GM23338 (cell line): ENCODE data around the gene GGA1. TPM values are rescaled to one million over a fixed set of nuclear protein-coding genes. Genes with fewer than 3 reads are reported as not detected.

Source experiments
- ATAC-seq: fragments of 200-7000 bp; cut with Tn5 transposase; 3 replicates; pipeline ENCODE4 v1.9.1; 2020
- DNase-seq: peaks from one replicate; pipeline ENCODE4 v3.0.0-alpha.2; 2015; ENCODE audit warnings: low spot score
- H2AFZ ChIP-seq: fragments of 200-600 bp; sonication (generic); 2 replicates; pipeline ENCODE4 v1.8.0; 2016; ENCODE audit warnings: antibody characterized with exemption, mild to moderate bottlenecking, moderate library complexity
- H3F3A ChIP-seq: fragments of 200-600 bp; sonication (generic); replicated peaks from 2 replicates; pipeline ENCODE4 v1.8.0; 2017; ENCODE audit warnings: antibody characterized with exemption, mixed run types, low read depth
- H3K27ac ChIP-seq: fragments of 200-600 bp; sonication (generic); 2 replicates; pipeline ENCODE4 v1.6.1; 2016; ENCODE audit warnings: low read depth
- H3K27me3 ChIP-seq: fragments of 200-600 bp; sonication (generic); 2 replicates; pipeline ENCODE4 v1.8.0; 2016; ENCODE audit warnings: mild to moderate bottlenecking, mixed run types, moderate library complexity; ENCODE audit not compliant: insufficient read depth
- H3K36me3 ChIP-seq: fragments of 200-600 bp; sonication (generic); 2 replicates; pipeline ENCODE4 v1.8.0; 2016; ENCODE audit warnings: mild to moderate bottlenecking; ENCODE audit not compliant: insufficient read depth
- H3K4me1 ChIP-seq: fragments of 200-600 bp; sonication (generic); 2 replicates; pipeline ENCODE4 v1.8.0; 2016; ENCODE audit warnings: mild to moderate bottlenecking, moderate library complexity; ENCODE audit not compliant: insufficient read depth
- H3K4me2 ChIP-seq: fragments of 200-600 bp; sonication (generic); 2 replicates; pipeline ENCODE4 v1.7.1; 2017; ENCODE audit warnings: mixed run types
- H3K4me3 ChIP-seq: fragments of 200-600 bp; sonication (generic); 2 replicates; pipeline ENCODE4 v1.6.1; 2016; ENCODE audit warnings: mixed run types
- H3K79me2 ChIP-seq: fragments of 200-600 bp; sonication (generic); replicated peaks from 2 replicates; pipeline ENCODE4 v1.8.0; 2017; ENCODE audit warnings: mild to moderate bottlenecking; ENCODE audit not compliant: insufficient read depth
- H3K9me2 ChIP-seq: fragments of 200-600 bp; sonication (generic); 2 replicates; pipeline ENCODE4 v1.8.0; 2017; ENCODE audit not compliant: insufficient read depth
- H4K20me1 ChIP-seq: fragments of 200-600 bp; sonication (generic); replicated peaks from 2 replicates; pipeline ENCODE4 v1.8.0; 2017; ENCODE audit warnings: mild to moderate bottlenecking; ENCODE audit not compliant: insufficient read depth
- H3K27ac Mint-ChIP-seq: 2 replicates; pipeline ENCODE4 v1.8.0; 2020; ENCODE audit warnings: inconsistent platforms, mild to moderate bottlenecking, moderate library complexity, mixed read lengths
- H3K27me3 Mint-ChIP-seq: 3 replicates; pipeline ENCODE4 v1.8.0; 2022; ENCODE audit warnings: low read depth, mild to moderate bottlenecking, moderate library complexity, mixed read lengths, inconsistent platforms; ENCODE audit not compliant: insufficient read depth, poor library complexity
- H3K36me3 Mint-ChIP-seq: 3 replicates; pipeline ENCODE4 v1.8.0; 2021; ENCODE audit warnings: low read depth, mild to moderate bottlenecking, inconsistent platforms, moderate library complexity, mixed read lengths
- H3K4me1 Mint-ChIP-seq: 3 replicates; pipeline ENCODE4 v1.8.0; 2020; ENCODE audit warnings: mild to moderate bottlenecking, inconsistent platforms, mixed read lengths
- H3K4me3 Mint-ChIP-seq: 3 replicates; pipeline ENCODE4 v1.8.0; 2021; ENCODE audit warnings: moderate library complexity, mild to moderate bottlenecking, inconsistent platforms, mixed read lengths
- H3K9me3 Mint-ChIP-seq: 3 replicates; pipeline ENCODE4 v1.8.0; 2020; ENCODE audit warnings: moderate library complexity, mild to moderate bottlenecking, inconsistent platforms, mixed read lengths
- CREB1 ChIP-seq: fragments of 250-450 bp; sonication (Bioruptor Pico); IDR thresholded peaks from 2 replicates; pipeline ENCODE4 v1.5.0; 2020; ENCODE audit warnings: low read depth, mild to moderate bottlenecking, moderate library complexity
- CTCF ChIP-seq, 2 experiments: fragments of 200-600 bp in 1 of 2; sonication (generic) in 1 of 2; conservative IDR thresholded peaks; 2 replicates each; pipeline versions ENCODE4 v1.5.1 to v1.6.1; 2016 to 2017; ENCODE audit warnings: antibody characterized with exemption in 2 of 2, low read depth in 2 of 2, mild to moderate bottlenecking in 2 of 2, moderate library complexity in 1 of 2
- ETS1 ChIP-seq: IDR thresholded peaks from 2 replicates; pipeline ENCODE4 v1.6.1; 2016; ENCODE audit warnings: antibody characterized with exemption
- EZH2 ChIP-seq: fragments of 200-600 bp; sonication (generic); IDR thresholded peaks from one replicate; pipeline ENCODE4 v1.8.0; 2017; ENCODE audit warnings: antibody characterized with exemption, mild to moderate bottlenecking, low read depth; ENCODE audit not compliant: unreplicated experiment
- EZH2phosphoT487 ChIP-seq: fragments of 200-600 bp; sonication (generic); IDR thresholded peaks from one replicate; pipeline ENCODE4 v1.8.1; 2018; ENCODE audit warnings: antibody characterized with exemption; ENCODE audit not compliant: unreplicated experiment
- JUNB ChIP-seq: IDR thresholded peaks from one replicate; pipeline ENCODE4 v1.6.1; 2016; ENCODE audit warnings: antibody characterized with exemption; ENCODE audit not compliant: unreplicated experiment
- NANOG ChIP-seq: IDR thresholded peaks from 2 replicates; pipeline ENCODE4 v1.6.1; 2016; ENCODE audit warnings: antibody characterized with exemption, borderline replicate concordance
- POLR2AphosphoS5 ChIP-seq: IDR thresholded peaks from 2 replicates; pipeline ENCODE4 v1.6.1; 2016; ENCODE audit warnings: antibody characterized with exemption, low read depth
- REST ChIP-seq: IDR thresholded peaks from one replicate; pipeline ENCODE4 v1.6.1; 2018; ENCODE audit warnings: antibody characterized with exemption; ENCODE audit not compliant: unreplicated experiment
- STAT1 ChIP-seq: IDR thresholded peaks from one replicate; pipeline ENCODE4 v1.6.1; 2016; ENCODE audit warnings: antibody characterized with exemption; ENCODE audit not compliant: unreplicated experiment
- ZNF114 ChIP-seq: fragments of 250-450 bp; sonication (Bioruptor Pico); IDR thresholded peaks from 2 replicates; pipeline ENCODE4 v1.5.0; 2020; ENCODE audit warnings: mild to moderate bottlenecking, moderate library complexity
- ZNF331 ChIP-seq: fragments of 250-450 bp; sonication (Bioruptor Pico); IDR thresholded peaks from 2 replicates; pipeline ENCODE4 v1.5.0; 2020; ENCODE audit warnings: low read depth, mild to moderate bottlenecking, moderate library complexity
- ZNF462 ChIP-seq: fragments of 250-450 bp; sonication (Bioruptor Pico); IDR thresholded peaks from 2 replicates; pipeline ENCODE4 v1.5.0; 2020; ENCODE audit warnings: mild to moderate bottlenecking, moderate library complexity
- polyA plus RNA-seq: library from polyadenylated mRNA; unstranded; fragments of >200 nt; fragmentation: Nextera tagmentation; extraction: Ambion mirVana; gene quantifications from 2 replicates; pipeline ENCODE4 v1.2.1, GENCODE V29; 2016
- total RNA-seq: library from RNA; depleted of rRNA; stranded (reverse); fragments of >200 nt; shearing (Covaris generic); gene quantifications from 2 replicates; pipeline ENCODE4 v1.2.3, GENCODE V29; 2014

GGA1 gene
- total and polyA plus RNA-seq, 2 experiments from 2014 or later: 36.9 to 57.1 TPM

- H3K4me3 Mint-ChIP-seq: no peak overlapping the region
- Histone ChIP-seq H4K20me1 (no peaks in the 10 kb centered on the region), H3F3A (peaks cover 12% of the 10 kb centered on the region; the same call in 1 of the 2 replicates), H3K27me3 (no peaks in the 10 kb centered on the region), H3K9me2 (no peaks in the 10 kb centered on the region), H3K36me3 (no peaks in the 10 kb centered on the region), H3K79me2 (peaks cover 7% of the 10 kb centered on the region; the same call in 1 of the 2 replicates), H3K27ac (no peak overlapping the region), H2AFZ (no peak overlapping the region), H3K4me1 (peaks cover 26% of the 10 kb centered on the region), H3K4me3 (no peak overlapping the region), H3K4me2 (no peak overlapping the region)
- ATAC-seq (no peak), DNase-seq (no peak)
- H3K4me1 Mint-ChIP-seq: peaks cover 40% of the 10 kb centered on the region
- H3K27ac Mint-ChIP-seq: no peak overlapping the region
- peaks cover 10% of the 10 kb centered on the region for H3K27me3 Mint-ChIP-seq
- TF ChIP-seq STAT1: no peak
- TF ChIP-seq CREB1 (CRISPR knock-in tag): no peak
- TF ChIP-seq NANOG: no peak
- no peak for TF ChIP-seq ZNF462 (CRISPR knock-in tag)
- TF ChIP-seq ETS1: no peak
- no peak for TF ChIP-seq POLR2AphosphoS5
- TF ChIP-seq ZNF331 (CRISPR knock-in tag): no peak
- TF ChIP-seq CTCF (conservative IDR thresholded peaks at IDR 0.05; ENCODE audit: low read depth in 2 of 2): no peak
- TF ChIP-seq EZH2phosphoT487: no peak
- TF ChIP-seq JUNB: no peak
- TF ChIP-seq REST: no peak
- no peak for TF ChIP-seq ZNF114
- no peak for TF ChIP-seq EZH2
- H3K9me3 Mint-ChIP-seq: no peaks in the 10 kb centered on the region
- peaks cover 8% of the 10 kb centered on the region for H3K36me3 Mint-ChIP-seq
Observed at GRCh38 chr22:37568448-37569008, 40.1 kb upstream of the GGA1 start.
